GM12874 (cell line): Measurements from ENCODE around the gene CARTPT.

ENCODE experiments used
- TF ChIP-seq, protein P1 (sequence below): IDR thresholded peaks from 2 replicates; pipeline ENCODE4 v1.5.1; 2011; ENCODE audit warnings: low read depth, mild to moderate bottlenecking, control low read depth, low read length, moderate library complexity; ENCODE audit not compliant: insufficient read depth

Gene CARTPT

GRCh38 chr5:71719063-71719964 lies at the start of gene CARTPT:
Gene CARTPT (plus strand): TSS chr5:71719275. CDS start chr5:71719294, 19 bp downstream.
- TF ChIP-seq, protein P1, sequence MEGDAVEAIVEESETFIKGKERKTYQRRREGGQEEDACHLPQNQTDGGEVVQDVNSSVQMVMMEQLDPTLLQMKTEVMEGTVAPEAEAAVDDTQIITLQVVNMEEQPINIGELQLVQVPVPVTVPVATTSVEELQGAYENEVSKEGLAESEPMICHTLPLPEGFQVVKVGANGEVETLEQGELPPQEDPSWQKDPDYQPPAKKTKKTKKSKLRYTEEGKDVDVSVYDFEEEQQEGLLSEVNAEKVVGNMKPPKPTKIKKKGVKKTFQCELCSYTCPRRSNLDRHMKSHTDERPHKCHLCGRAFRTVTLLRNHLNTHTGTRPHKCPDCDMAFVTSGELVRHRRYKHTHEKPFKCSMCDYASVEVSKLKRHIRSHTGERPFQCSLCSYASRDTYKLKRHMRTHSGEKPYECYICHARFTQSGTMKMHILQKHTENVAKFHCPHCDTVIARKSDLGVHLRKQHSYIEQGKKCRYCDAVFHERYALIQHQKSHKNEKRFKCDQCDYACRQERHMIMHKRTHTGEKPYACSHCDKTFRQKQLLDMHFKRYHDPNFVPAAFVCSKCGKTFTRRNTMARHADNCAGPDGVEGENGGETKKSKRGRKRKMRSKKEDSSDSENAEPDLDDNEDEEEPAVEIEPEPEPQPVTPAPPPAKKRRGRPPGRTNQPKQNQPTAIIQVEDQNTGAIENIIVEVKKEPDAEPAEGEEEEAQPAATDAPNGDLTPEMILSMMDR: no peak

DNA sequence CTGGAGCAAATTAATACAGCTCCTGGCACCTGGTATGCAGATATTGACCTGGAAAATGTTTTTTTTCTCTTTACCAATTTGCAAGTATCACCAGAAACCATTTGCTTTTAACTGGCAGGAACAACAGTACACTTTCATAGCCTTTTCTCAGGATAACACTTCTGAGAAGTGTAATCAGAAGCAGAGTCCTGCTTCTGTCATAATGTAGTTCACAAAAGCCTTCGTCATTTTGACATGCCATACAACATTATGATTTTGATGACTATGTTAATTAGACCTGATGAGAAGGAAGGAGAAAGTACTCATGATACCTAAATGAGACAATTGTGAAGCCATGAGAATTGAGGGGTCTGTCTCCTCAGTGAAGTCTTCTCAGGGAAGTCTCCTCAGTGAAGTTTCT lies 41.1 kb upstream of the CARTPT start:
- TF ChIP-seq, protein P1: no peak

DNA sequence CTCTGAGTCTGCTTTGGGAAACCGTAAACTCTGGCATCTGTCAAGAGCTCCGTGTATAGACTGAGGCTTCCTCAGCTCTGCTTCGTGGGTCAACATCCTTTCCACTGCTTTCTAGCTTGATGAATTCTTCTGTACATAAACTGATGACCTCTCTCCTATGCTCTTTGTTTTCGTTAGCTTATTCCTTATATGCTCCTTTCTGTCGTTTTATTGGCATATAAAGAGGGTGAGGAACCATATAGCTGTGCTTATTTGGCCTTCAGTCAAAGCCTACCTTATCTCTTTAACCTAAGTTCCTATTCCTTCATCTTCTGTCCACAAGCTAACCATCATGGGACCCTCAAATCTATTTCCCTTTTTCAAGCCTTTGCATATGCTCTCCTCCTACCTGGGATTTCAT lies 39.4 kb upstream of the CARTPT start:
- TF ChIP-seq, protein P1: no peak

DNA sequence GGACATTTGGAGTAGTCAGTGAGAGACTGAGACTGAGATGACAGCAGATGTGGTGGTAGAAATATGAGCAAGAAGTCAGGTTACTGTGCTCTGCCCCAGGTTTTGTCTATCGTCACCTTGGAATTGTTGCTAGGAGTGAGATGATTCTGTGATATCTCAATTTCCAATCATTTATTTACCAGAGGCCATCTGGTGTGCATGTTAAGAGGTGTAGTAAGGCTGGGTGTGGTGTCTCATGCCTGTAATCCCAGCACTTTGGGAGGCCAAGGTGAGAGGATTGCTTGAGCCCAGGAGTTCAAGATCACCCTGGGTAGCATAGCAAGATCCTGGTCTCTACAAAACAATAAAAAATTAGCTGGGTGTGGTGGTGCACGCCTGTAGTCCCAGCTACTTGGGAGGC lies 38.6 kb upstream of the CARTPT start:
- TF ChIP-seq, protein P1: no peak

GRCh38 chr5:71681296-71681695 lies 37.8 kb upstream of the CARTPT start:
- TF ChIP-seq, protein P1: no peak

DNA sequence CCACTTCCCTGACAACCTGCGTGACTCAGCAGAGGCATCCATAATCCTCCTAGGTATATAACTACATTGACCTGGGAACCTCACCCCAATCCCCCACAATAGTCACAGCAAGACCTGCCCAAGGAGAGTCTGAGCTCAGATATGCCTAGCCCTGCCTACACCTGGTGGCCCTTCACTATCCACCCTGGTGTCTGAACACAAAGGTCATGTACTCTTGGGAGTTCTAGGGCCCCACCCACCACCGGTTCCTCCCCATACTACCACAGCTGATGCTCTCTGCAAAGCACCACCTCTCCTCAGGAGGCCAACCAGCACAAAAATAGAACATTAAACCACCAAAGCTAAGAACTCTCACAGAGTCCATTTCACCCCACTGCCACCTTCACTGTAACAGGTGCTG lies 34.8 kb upstream of the CARTPT start:
- TF ChIP-seq, protein P1: no peak

DNA sequence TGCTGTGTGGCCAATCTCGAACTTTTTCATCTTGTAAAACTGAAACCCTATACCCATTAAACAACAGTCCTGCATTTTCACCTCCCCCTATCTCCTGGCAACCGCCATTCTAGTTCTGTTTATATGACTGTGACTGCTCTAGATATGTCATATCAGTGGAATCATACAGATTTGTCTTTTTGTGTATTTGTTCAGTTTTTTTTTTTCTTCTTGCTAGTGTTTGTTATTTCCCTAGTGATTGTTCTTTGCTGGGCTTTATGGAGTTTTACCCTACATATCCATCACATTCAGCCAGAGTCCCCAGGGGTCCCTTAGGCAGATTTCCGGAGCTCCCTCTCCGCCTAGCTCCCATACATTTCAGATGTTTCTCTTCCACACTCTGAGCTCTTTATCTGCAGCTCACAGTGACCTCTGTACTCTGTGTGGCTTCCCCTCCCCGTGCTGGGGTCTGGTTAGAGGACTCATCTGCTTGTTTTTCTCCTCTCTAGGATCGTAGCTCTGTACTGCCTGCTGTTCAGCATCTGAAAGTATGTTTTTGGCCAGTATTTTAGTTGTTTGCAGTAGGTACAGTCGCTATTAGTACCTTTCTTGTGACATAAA lies 25.1 kb upstream of the CARTPT start:
- TF ChIP-seq, protein P1: no peak
